ENCODE data around the gene WDR48.

WDR48 gene

DNA sequence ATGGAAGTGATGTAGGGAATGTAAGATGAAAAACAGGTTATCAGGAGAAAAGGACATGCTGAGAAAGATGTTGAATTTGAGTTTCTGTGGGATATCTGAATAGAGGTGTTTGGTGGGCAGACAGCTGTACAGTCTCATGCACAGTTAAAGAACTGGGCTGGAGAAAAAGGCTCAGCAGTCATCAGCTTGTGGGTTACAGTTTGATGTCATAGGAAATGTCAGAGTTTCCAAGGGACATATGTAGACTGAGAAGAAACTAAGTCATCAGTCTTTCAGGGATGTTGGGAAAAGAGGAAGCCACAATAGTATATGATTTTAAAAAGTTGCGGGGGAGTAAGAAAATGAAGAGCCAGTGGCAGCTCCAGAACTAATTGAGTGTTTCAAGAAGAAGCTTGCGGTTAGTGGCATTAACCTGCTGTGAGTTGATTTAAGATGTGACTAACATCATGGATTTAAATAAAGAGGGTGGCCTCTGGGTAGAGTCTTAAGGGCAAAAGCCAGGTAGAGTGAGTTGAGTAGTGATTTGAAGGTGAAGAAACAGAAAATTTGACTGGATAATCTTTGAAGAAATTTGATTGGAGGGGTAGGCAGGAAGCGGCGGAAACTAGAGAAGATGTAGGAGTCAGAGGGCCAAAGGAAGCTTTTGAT lies 31.0 kb downstream of the WDR48 start:
- no peak for TF ChIP-seq ZNF274 (IDR thresholded peaks at IDR 0.05; ENCODE audit: low read depth, low read length)
- H3K4me3 ChIP-seq (ENCODE audit: low read length): no peak overlapping the region

DNA sequence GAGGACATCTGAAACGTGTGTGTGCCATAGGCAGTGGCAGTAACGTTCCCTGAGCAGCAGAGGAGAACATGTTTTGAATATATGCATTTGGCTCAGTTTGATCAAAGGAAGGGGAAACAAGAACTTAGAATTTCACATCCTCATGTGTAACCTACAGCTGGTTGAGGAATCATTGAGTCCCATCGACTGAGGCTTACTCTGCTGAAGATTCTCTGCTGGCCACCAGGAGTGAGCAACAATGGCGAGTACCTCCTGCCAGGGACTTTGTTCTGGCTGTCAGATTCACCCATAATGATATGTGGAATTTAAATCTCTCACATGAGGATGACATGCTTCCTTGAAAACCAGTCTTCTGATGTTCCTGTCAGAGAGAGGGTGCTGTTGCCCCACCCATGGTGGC lies 34.3 kb downstream of the WDR48 start:
- TF ChIP-seq ZNF274 (IDR thresholded peaks at IDR 0.05; ENCODE audit: low read depth, low read length): no peak
- H3K4me3 ChIP-seq (ENCODE audit: low read length): no peak overlapping the region

DNA sequence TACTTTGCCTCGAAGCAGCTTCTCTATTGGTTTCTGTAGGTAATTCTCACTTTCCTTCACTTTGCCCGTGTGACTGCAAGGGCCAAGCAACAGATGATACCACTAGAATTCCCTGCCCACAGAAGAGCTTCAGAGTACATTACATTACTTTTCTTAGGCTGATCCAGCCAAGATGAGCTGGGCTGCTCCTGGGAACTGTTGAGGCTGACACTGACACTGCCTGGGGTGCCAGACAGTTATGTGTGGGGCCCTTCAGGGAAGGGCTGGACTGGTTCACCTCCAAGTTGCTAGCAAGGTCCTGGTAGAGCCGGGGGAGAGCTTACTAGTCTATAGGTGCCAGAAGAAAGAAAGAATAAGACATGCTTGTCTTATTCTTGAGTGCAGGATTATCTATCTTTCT lies 36.6 kb downstream of the WDR48 start:
- TF ChIP-seq ZNF274 (IDR thresholded peaks at IDR 0.05; ENCODE audit: low read depth, low read length): no peak
- no peak overlapping the region for H3K4me3 ChIP-seq (ENCODE audit: low read length)

DNA sequence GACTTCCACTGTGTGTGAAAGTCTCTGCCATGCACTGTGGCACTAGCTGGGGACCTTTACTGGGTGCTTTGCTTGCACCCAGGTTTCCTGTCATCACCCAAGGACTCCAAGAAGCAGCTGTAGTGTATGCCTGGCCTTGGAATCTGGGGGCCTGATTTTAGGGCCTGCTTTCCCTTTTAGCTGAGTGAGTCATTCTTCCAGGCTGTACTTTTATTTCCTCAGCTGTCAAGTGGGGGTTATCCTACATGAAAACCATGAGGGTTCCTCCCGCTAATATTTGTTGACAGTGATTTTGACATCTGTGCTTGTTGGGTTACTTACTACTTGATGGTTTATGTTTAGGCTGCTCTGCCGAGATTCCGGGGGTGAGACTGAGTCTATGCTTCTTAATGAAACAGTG lies 37.1 kb downstream of the WDR48 start:
- H3K4me3 ChIP-seq (ENCODE audit: low read length): no peak overlapping the region
- no peak for TF ChIP-seq ZNF274 (IDR thresholded peaks at IDR 0.05; ENCODE audit: low read depth, low read length)

DNA sequence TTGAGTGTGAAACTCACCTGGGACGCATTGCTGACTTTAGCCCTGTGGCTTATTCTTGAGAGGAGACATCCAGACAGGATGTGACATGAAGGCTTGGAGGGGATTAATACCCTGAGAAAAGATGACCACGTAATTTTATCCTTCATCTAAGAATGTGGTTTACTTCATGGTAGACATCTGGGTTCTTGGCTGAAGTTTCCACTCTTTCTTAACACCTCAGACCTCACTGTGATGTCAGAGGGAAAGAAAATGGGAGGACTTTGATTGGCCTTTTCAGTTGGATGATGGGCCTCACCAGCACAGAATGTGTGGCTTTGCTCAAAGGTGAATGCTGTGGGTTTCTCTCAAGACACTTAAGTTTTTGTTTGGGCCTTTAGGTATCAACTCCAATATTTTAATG lies 39.1 kb downstream of the WDR48 start:
- no peak for TF ChIP-seq ZNF274 (IDR thresholded peaks at IDR 0.05; ENCODE audit: low read depth, low read length)
- no peak overlapping the region for H3K4me3 ChIP-seq (ENCODE audit: low read length)

DNA sequence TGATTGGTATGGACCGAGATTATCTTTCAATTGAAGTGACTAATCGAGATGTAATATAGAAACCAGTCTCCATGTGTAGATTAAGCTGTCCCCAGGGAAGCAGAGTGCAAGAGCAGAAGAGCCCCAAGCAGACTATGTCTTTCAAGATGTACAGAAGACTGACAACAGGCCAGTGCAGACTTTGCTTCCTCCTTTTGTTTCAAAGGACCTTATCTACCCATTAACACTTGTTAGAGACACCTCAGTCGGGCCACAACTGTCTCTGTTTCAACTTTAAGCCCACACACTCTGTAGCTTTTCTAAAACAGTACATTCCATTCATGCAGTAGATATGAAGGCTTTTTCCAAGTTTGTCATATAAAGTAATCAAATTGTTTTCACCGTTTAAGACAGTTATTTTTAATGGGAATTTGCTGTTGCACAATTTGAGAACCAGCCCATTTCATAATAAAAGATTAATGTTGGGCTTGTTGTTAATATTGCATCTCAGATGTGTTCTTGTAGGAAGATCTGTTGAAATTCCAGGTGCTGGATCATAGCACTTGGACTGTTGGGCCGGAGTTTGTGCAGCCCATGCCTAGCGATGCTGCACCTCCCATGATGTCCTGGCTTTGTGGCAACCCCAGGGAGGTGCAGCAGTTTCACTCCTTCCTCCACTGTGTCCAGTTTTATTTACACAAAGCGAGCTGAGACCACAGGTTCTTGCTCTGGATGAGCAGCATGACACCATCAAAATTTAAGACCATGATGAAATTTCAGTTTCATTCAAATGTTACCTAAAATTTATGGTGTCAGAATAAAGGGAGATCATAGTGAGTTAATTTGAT lies 43.2 kb downstream of the WDR48 start:
- H3K4me3 ChIP-seq (ENCODE audit: low read length): no peak overlapping the region
- no peak for TF ChIP-seq ZNF274 (IDR thresholded peaks at IDR 0.05; ENCODE audit: low read depth, low read length)

DNA sequence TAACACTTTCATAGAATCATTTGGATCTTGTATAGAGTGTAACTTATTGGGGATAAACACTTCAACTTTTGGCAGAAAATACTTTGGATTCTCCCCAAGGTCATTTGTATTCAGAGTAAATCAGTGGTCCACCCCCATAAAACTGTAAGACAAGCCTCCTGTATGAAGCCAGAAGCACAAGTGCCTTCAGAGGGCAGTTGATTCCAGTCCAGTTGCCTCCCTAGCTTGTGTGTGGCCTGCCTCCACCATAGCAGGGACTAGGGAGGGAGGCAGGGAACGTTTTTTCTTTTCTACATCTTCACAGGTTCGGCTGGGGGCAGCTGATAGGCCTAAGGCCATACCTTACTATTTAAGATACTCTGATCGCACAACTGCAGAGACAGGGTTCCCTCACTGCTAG lies 44.0 kb downstream of the WDR48 start:
- H3K4me3 ChIP-seq (ENCODE audit: low read length): no peak overlapping the region
- TF ChIP-seq ZNF274 (IDR thresholded peaks at IDR 0.05; ENCODE audit: low read depth, low read length): no peak

DNA sequence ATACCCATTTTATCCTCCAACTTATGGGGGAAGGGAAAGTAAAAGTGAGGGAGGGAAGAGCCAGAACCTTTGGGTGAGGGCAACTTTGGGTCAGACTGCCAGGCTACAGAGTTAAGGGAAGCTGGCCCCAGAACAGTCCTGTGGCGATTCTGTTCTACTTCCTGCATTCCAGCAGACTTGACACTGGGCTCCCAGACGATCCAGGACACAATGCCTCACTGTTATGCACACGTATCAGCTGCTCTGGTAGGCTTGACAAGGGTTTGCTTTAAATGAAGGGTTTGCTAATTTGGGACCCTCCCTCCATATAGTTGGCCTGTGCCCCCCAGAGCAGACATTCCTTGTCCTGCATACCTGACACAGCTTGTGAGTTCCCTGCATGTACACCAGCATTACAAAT lies 45.0 kb downstream of the WDR48 start:
- H3K4me3 ChIP-seq (ENCODE audit: low read length): no peak overlapping the region
- TF ChIP-seq ZNF274 (IDR thresholded peaks at IDR 0.05; ENCODE audit: low read depth, low read length): no peak

DNA sequence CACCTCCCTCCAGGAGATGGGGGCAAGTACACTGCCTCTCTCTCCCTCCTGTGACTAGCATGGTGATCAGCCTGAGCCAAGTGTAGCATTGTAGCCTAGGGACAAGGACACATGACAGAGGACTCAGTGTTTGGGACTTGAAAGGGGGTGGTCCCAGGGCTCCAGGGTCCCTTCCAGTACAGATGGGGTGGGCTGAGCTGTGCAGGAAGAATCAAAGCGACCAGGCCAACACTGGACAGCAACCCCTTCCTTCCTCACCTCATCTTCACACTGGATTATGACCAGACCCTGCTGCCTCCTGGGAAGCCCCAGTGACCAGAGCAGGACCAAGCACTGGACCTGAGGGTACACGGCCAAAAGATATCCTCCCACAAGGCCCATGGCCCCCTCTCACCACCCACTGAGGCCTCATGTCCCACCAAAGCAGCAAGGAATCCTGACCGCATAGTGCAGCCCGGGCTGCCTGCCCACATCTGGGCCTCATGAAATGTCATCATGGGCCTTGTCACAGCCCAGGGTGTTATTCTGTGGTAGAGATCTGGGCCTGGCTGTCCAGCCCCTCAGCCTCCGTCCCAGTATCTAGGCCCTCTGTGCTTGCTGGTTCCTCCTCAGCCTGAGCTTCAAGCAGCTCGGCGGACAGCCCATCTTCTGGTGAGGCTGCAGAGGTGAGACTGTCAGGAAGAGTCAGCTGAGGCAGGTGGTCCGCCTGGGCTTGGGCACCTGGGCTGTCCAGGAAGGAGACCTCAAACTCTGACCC lies 46.1 kb downstream of the WDR48 start:
- no peak for TF ChIP-seq ZNF274 (IDR thresholded peaks at IDR 0.05; ENCODE audit: low read depth, low read length)

DNA sequence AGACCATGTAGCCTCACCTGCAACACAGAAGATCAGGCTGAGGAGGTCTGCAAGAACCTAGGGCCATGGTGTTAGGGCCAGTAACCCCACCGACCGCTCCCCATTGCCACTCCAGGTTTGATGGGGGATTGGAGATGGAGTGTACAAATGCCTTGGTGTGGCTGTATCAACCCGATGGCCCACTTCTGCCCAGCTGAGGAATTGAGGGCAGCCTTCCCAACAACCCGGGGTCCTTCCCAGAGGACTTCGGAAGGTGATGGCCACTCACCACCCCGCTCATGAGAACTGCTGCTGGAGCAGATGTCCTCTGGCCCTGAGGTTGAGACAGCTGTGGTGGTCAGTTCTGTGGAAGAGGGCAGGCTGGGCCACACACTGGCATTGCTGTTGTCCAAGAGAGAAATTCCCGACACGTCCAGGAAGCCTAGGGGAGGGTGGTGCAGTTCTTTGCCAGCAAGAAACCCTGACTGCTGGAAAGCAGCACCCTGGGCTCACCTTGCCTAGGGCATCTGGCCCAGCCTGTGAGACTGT lies 46.7 kb downstream of the WDR48 start:
- H3K4me3 ChIP-seq (ENCODE audit: low read length): no peak overlapping the region
- TF ChIP-seq ZNF274 (IDR thresholded peaks at IDR 0.05; ENCODE audit: low read depth, low read length): no peak

More for the DNA sequence above, 46.1 kb downstream of the WDR48 start:
- no peak overlapping the region for H3K4me3 ChIP-seq (ENCODE audit: low read length)

DNA sequence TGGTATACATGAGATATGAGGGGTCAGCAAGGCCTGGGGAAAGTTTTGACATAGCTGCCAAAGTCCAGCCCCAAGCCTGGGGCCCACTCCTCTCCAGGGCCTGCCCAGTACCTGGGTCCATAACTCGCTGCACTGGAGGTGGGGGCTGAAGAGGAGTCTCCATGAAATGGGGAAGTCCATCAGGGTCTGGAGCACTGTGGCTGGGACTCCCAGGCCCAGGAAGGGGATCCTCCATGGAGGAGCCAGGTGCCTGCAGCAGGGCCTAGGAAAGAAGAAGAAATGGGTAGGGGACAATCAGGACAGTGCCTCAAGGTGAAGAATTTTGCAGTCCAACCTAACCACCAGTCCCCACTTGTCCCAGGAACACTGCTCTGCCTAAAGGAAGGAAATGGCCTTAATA lies 47.4 kb downstream of the WDR48 start:
- H3K4me3 ChIP-seq (ENCODE audit: low read length): no peak overlapping the region
- no peak for TF ChIP-seq ZNF274 (IDR thresholded peaks at IDR 0.05; ENCODE audit: low read depth, low read length)

DNA sequence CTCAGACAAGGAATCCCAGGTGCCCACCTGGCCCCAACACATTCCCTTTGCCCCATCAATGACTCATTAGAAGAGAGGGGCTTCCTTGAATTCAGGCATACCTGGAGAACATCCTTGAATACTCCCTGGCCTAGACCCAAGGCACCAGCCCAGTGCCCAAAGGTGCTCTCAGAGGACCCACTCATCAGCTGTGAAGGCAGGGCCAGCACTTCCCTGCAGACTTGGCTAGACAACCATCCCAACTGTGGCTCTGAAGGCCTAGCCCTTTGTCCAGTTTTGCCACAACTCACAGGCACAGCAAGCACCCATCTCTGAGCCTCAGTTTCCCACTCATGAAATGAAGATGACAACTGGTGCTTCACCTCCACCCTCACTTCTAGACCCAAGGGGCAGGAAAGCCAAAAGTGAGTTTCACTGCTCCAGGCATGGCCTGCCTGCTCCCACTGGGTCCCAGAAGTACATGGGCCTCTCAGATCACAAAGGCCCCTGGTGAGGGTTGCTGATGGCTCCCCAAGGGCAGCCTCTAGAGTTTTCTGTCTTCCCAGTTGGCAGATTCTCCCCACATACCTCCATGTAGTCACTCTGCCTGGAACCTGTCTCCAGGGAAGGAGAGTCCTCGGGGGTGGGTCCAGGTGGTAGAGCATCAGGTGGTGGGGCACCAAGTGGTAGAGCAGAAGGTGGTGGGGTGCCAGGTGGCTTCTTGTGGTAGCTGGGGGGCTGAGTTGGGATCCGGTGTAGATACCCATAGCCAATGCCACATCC lies 48.1 kb downstream of the WDR48 start:
- no peak overlapping the region for H3K4me3 ChIP-seq (ENCODE audit: low read length)

DNA sequence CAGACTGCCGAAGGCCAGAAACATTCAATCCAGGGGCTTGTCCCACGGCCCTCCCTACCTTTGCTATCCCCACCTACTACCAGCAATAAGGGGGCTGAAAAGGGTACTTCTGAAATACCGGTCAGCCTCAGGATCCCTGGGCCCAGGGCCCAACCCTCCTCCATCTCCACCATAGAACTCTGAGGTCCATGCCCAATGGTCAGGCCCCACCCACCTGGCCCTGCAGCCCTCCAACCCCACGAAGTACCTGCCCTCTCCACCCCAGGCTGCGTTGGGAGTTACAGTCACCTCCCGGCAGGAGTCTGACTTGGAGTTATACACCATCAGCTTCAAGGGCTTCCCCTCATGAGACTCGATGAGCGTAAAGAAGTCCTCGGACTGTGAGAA lies 48.7 kb downstream of the WDR48 start:
- H3K4me3 ChIP-seq (ENCODE audit: low read length): no peak overlapping the region
- no peak for TF ChIP-seq ZNF274 (IDR thresholded peaks at IDR 0.05; ENCODE audit: low read depth, low read length)

More for the DNA sequence above, 48.1 kb downstream of the WDR48 start:
- TF ChIP-seq ZNF274 (IDR thresholded peaks at IDR 0.05; ENCODE audit: low read depth, low read length): no peak

Measured in GM08714 (cell line).